Cardiac fibroblast (primary cell): ENCODE measurements around the gene THSD4.

Source experiments
- DNase-seq, 2 donors: peaks; one replicate each; pipeline versions ENCODE4 v3.0.0 to v3.0.0-alpha.2; 2010; ENCODE audit warnings: low read depth in 2 of 2
- H3K4me3 ChIP-seq, 2 donors: replicated peaks in 1 of 2; 1 replicate in 1 of 2; 2 replicates in 1 of 2; pipeline ENCODE4 v1.5.1; 2011; ENCODE audit warnings: low read depth in 2 of 2, low read length in 2 of 2, mild to moderate bottlenecking in 2 of 2, moderate library complexity in 1 of 2
- CTCF ChIP-seq: IDR thresholded peaks from one replicate; pipeline ENCODE4 v1.5.1; 2011; ENCODE audit warnings: low read depth, mild to moderate bottlenecking, low read length, inconsistent platforms

THSD4 gene

DNA sequence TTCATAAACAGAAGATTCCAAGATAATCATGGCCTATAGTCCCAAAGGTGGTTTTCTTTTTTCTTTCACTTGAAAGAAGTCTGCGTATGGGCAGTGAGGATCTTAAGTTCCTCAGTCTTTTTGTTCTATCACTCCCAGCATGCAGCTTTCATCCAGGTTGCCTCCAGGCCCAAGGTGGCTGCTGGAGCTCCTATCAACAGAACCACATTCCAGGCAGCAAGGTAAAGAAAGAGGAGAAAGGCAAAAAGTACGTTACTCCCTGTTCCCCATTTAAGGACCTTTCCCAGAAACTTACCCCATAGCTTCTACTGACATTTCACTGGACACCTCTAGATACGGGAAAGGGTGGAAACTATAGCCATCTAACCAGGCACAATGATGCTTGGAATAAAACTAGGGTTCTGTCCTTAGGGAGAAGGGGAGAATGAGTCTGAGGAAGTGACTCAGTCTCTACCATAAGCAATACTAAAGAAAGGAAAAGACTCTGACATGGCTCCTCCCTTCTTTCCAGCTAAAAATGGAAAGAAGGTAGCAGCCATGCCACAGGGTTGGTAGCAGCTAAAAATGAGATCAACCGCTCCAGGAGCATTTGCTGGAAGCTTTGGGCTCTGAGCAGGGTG lies 381.2 kb downstream of the THSD4 start:
- H3K4me3 ChIP-seq: no peak overlapping the region
- DNase-seq: peak; percentile 49 to 80
- TF ChIP-seq CTCF: no peak

- DNase-seq: peak in 1 of 2 donors; percentile 26
- no peak overlapping the region for H3K4me3 ChIP-seq
- no peak for TF ChIP-seq CTCF
Observed at GRCh38 chr15:71501344-71502076, 386.2 kb downstream of the THSD4 start.

- H3K4me3 ChIP-seq: no peak overlapping the region
- TF ChIP-seq CTCF: no peak
- DNase-seq: no peak
Observed at GRCh38 chr15:71502077-71502432, 386.8 kb downstream of the THSD4 start.

GRCh38 chr15:71505962-71506361 lies 390.7 kb downstream of the THSD4 start:
- no peak for DNase-seq
- no peak for TF ChIP-seq CTCF
- H3K4me3 ChIP-seq: no peak overlapping the region

GRCh38 chr15:71506946-71507345 lies 391.7 kb downstream of the THSD4 start:
- H3K4me3 ChIP-seq: no peak overlapping the region
- no peak for TF ChIP-seq CTCF
- DNase-seq: no peak

DNA sequence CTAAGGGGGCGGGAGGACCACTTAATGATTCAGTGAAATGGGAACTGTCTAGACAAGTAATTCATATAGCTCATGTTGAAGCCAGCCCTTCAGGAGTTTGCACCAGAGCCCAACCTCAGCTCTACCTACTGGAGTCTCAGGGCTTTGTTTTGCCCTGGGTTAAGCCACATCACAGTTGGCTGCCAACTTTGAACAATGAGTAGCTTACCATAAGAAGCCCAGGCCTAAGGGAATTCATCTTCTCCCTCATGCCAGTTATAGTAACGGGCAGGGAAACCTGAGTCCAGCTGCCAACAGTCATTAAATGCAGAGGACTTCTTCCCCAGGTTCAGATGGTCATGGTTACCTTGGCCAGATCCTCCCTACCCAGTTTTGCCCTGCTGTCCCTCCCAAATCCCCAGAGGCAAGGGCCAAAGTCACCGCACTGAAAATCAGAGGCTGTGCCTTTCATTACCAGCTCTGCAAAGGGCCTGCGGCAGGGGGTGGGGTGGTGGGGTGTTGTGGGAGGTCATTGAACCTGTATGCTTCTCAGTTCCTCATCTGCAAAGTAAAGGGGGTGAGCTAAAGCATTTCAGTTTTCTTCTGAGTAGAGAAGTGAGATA lies 392.9 kb downstream of the THSD4 start:
- TF ChIP-seq CTCF: no peak
- H3K4me3 ChIP-seq: no peak overlapping the region

More for the DNA sequence above, 392.9 kb downstream of the THSD4 start:
- DNase-seq: peak in 1 of 2 donors; percentile 10
